ENCODE data around the gene PDE1C.

DNA sequence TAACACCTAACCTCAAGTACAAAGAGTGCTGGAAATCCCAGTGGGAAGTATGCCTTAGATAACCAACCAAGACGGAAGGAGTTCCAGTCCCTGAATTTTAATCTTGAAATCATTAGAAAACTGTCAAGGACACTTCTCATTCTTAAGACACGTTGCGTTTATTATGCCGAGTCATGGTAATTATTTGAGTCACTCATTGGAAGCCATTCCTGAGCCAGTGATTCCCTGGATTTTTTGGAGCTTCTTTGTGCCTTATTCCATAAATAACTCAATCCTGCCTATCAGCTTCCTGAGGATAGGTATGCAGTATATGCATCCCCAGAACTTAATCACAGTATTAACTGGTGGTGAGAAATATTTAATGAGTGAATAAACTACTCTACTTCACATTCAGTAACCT is 305.7 kb downstream of the PDE1C start:
- TF ChIP-seq, protein P1, sequence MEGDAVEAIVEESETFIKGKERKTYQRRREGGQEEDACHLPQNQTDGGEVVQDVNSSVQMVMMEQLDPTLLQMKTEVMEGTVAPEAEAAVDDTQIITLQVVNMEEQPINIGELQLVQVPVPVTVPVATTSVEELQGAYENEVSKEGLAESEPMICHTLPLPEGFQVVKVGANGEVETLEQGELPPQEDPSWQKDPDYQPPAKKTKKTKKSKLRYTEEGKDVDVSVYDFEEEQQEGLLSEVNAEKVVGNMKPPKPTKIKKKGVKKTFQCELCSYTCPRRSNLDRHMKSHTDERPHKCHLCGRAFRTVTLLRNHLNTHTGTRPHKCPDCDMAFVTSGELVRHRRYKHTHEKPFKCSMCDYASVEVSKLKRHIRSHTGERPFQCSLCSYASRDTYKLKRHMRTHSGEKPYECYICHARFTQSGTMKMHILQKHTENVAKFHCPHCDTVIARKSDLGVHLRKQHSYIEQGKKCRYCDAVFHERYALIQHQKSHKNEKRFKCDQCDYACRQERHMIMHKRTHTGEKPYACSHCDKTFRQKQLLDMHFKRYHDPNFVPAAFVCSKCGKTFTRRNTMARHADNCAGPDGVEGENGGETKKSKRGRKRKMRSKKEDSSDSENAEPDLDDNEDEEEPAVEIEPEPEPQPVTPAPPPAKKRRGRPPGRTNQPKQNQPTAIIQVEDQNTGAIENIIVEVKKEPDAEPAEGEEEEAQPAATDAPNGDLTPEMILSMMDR (IDR thresholded peaks at IDR 0.05), result no peak
- TF ChIP-seq EZH2 (IDR thresholded peaks at IDR 0.05; ENCODE audit: borderline replicate concordance, insufficient read depth, low read depth, low read length, poor library complexity, severe bottlenecking), result no peak
